ENCODE measurements around the gene TECPR1. TPM values are rescaled to one million over a fixed set of nuclear protein-coding genes. Genes with fewer than 3 reads are reported as not detected.

The TECPR1 gene
- total and polyA plus RNA-seq, 2 donors (not counting 1 experiment from before 2014, with no cell fraction given) = 20.9 to 52.2 TPM

DNA sequence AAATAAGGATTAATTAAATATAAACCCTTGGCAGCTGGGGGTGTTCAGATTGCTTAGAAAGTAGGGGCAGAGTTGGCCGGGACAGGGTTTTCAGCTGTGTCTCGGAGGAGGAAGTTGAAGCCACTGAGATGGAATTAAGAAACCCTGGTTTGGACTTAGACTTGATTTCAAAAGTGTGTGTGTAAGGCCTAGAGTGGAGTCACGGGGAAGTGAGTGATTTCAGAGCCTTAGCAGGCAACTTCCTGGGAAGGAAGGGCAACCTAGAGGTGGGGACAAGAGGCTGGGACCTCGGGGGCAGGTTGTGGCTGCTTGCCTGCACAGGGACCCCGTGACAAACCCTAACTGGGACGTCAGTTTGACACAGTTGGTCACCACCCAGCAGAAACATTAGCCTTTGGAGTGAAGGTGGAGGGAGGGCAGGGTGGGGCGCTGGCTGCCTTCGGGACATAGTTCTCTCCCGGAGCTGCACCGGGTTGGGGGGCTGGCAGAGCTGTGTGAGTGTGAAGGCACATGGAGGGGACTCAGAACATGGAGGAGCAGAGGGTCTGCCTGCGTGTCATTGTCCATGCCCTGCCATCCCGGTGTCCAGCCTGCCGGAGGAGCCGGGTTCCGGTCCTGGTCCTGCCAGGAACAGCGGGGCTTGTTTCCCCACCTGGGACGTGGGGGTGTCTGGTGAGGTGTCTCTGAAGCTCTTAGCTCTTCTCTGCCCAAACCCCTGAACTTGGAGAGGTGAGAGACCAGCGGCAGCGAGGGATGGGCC, 31.3 kb upstream of the TECPR1 start:
- DNase-seq (no peak), ATAC-seq (ENCODE audit: low read depth) (no peak)
- Histone ChIP-seq H2AFZ (ENCODE audit: insufficient read depth, low read depth, low read length, poor library complexity, severe bottlenecking) (no peak overlapping the region), H3K4me2 (replicated peaks; ENCODE audit: low read depth, low read length, poor library complexity, severe bottlenecking) (peak overlapping the region; percentile 99), H3K4me3 (ENCODE audit: control extremely low read depth in 1 of 5, extremely low read depth in 1 of 5, insufficient read depth in 1 of 5, low read depth in 2 of 5, low read length in 4 of 5) (peak overlapping the region in 1 of 5 experiments; percentile 53), H3K79me2 (ENCODE audit: control insufficient read depth, insufficient read depth, low read length) (peaks cover 39% of the 10 kb centered on the region), H3K9me3 (ENCODE audit: control extremely low read depth in 1 of 3, control insufficient read depth in 2 of 3, insufficient read depth in 1 of 3, low read length in 2 of 3) (no peaks in the 10 kb centered on the region), H3K36me3 (replicated peaks in 1 of 2; ENCODE audit: control extremely low read depth in 1 of 2, control insufficient read depth in 1 of 2, extremely low read depth in 1 of 2, insufficient read depth in 2 of 2, low read length in 1 of 2) (no peaks in the 10 kb centered on the region), H4K20me1 (ENCODE audit: control insufficient read depth, insufficient read depth, low read length, poor library complexity, severe bottlenecking) (peaks cover 50% of the 10 kb centered on the region), H3K27me3 (replicated peaks in 1 of 4; ENCODE audit: control extremely low read depth in 1 of 4, control insufficient read depth in 3 of 4, insufficient read depth in 4 of 4, low read length in 3 of 4) (no peaks in the 10 kb centered on the region), H3K4me1 (ENCODE audit: control insufficient read depth in 2 of 2, insufficient read depth in 2 of 2, low read length in 2 of 2) (peaks cover 21 to 44% of the 10 kb centered on the region in 2 donors), H3K9ac (ENCODE audit: low read length) (no peak overlapping the region), H3K27ac (ENCODE audit: low read length in 2 of 2) (no peak overlapping the region)
- Mint-ChIP-seq H3K27me3 (no peaks in the 10 kb centered on the region), H3K27ac (peak overlapping the region; percentile 37), H3K9me3 (ENCODE audit: insufficient read depth) (no peaks in the 10 kb centered on the region), H3K4me1 (peaks cover 40% of the 10 kb centered on the region), H3K4me3 (peak overlapping the region; percentile 87)
- POLR2A ChIA-PET = no interaction called here
- intact Hi-C loops (cut with micrococcal nuclease) = no loop called here
- CTCF ChIA-PET = interaction anchor here (1.6 to 1.7 kb wide), 2 partner anchors 11 to 138 kb away, joined by 3 to 7 read pairs; no protein-coding TSS in a partner anchor
- TF ChIP-seq, protein P1, sequence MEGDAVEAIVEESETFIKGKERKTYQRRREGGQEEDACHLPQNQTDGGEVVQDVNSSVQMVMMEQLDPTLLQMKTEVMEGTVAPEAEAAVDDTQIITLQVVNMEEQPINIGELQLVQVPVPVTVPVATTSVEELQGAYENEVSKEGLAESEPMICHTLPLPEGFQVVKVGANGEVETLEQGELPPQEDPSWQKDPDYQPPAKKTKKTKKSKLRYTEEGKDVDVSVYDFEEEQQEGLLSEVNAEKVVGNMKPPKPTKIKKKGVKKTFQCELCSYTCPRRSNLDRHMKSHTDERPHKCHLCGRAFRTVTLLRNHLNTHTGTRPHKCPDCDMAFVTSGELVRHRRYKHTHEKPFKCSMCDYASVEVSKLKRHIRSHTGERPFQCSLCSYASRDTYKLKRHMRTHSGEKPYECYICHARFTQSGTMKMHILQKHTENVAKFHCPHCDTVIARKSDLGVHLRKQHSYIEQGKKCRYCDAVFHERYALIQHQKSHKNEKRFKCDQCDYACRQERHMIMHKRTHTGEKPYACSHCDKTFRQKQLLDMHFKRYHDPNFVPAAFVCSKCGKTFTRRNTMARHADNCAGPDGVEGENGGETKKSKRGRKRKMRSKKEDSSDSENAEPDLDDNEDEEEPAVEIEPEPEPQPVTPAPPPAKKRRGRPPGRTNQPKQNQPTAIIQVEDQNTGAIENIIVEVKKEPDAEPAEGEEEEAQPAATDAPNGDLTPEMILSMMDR (IDR thresholded peaks at IDR 0.05) = no peak
- TF ChIP-seq EZH2 (IDR thresholded peaks at IDR 0.05; ENCODE audit: borderline replicate concordance, insufficient read depth, low read depth, low read length, poor library complexity, severe bottlenecking) = no peak
- WGBS (ENCODE audit: insufficient coverage) = 80% methylated on average over 19 of the region's 19 CpGs

DNA sequence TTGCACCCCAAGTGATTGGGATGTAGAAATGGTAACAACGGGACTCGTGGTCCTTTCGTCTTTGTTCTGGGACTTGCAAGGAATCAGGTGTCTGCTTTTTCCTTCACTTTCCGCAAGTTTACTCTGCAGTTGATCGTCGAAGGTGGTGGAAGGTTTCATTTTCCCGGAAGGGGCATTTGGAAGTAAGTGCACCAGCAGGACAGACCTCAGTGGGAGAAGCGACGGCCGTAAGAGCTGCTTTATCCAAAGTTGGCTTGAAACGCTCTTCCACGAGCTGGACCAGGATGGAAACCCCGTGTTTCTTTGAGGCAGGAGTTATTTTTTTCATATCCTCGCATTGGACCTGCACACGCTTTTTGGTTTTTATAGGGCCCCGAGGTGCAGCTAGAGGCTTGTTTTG, 30.7 kb upstream of the TECPR1 start:
- Mint-ChIP-seq H3K27me3 (no peaks in the 10 kb centered on the region), H3K9me3 (ENCODE audit: insufficient read depth) (no peaks in the 10 kb centered on the region), H3K27ac (peak overlapping the region; percentile 79), H3K4me1 (peaks cover 40% of the 10 kb centered on the region), H3K4me3 (peak overlapping the region; percentile 87)
- Histone ChIP-seq H3K79me2 (ENCODE audit: control insufficient read depth, insufficient read depth, low read length) (peaks cover 36% of the 10 kb centered on the region), H3K27ac (ENCODE audit: low read length in 2 of 2) (peak overlapping the region in 1 of 2 donors; percentile 82), H3K4me1 (ENCODE audit: control insufficient read depth in 2 of 2, insufficient read depth in 2 of 2, low read length in 2 of 2) (peaks cover 21 to 40% of the 10 kb centered on the region in 2 donors), H3K36me3 (replicated peaks in 1 of 2; ENCODE audit: control extremely low read depth in 1 of 2, control insufficient read depth in 1 of 2, extremely low read depth in 1 of 2, insufficient read depth in 2 of 2, low read length in 1 of 2) (no peaks in the 10 kb centered on the region), H2AFZ (ENCODE audit: insufficient read depth, low read depth, low read length, poor library complexity, severe bottlenecking) (no peak overlapping the region), H3K4me3 (ENCODE audit: control extremely low read depth in 1 of 5, extremely low read depth in 1 of 5, insufficient read depth in 1 of 5, low read depth in 2 of 5, low read length in 4 of 5) (peak overlapping the region in 4 of 5 experiments; percentile 59 to 81 (median 78)), H3K27me3 (replicated peaks in 1 of 4; ENCODE audit: control extremely low read depth in 1 of 4, control insufficient read depth in 3 of 4, insufficient read depth in 4 of 4, low read length in 3 of 4) (no peaks in the 10 kb centered on the region), H3K9ac (ENCODE audit: low read length) (peak overlapping the region; percentile 91), H3K4me2 (replicated peaks; ENCODE audit: low read depth, low read length, poor library complexity, severe bottlenecking) (peak overlapping the region; percentile 99), H4K20me1 (ENCODE audit: control insufficient read depth, insufficient read depth, low read length, poor library complexity, severe bottlenecking) (peaks cover 44% of the 10 kb centered on the region), H3K9me3 (ENCODE audit: control extremely low read depth in 1 of 3, control insufficient read depth in 2 of 3, insufficient read depth in 1 of 3, low read length in 2 of 3) (no peaks in the 10 kb centered on the region)
- no peak for ATAC-seq (ENCODE audit: low read depth)
- no peak for DNase-seq
- 84% methylated on average over 14 of the region's 16 CpGs for WGBS (ENCODE audit: insufficient coverage)
- ChIA-PET POLR2A (interaction anchor here (0.8 kb wide), 1 partner anchor 596 kb away, joined by 3 read pairs; the partner anchor contains the start of gene TRRAP), CTCF (interaction anchor here (1.6 kb wide), 1 partner anchor 12 kb away, joined by 7 read pairs; no protein-coding TSS in a partner anchor)
- TF ChIP-seq, protein P1 (IDR thresholded peaks at IDR 0.05) = no peak
- no peak for TF ChIP-seq EZH2 (IDR thresholded peaks at IDR 0.05; ENCODE audit: borderline replicate concordance, insufficient read depth, low read depth, low read length, poor library complexity, severe bottlenecking)
- intact Hi-C loops (cut with micrococcal nuclease) = no loop called here

All from B cell (primary cell).